BE2C (cell line): ENCODE data around the gene BCS1L. TPM values are rescaled to one million over a fixed set of nuclear protein-coding genes. Genes with fewer than 3 reads are reported as not detected.
A peak's percentile ranks its signal among the peaks of the same experiment; 100 is the strongest.

ENCODE experiments used
- DNase-seq: peaks from one replicate; pipeline ENCODE4 v3.0.0-alpha.2; 2020
- H3K27me3 ChIP-seq: fragments of 250-450 bp; sonication (Bioruptor Pico); 2 replicates; pipeline ENCODE4 v1.5.1; 2020; ENCODE audit warnings: mild to moderate bottlenecking
- H3K36me3 ChIP-seq: fragments of 250-450 bp; sonication (Bioruptor Pico); 2 replicates; pipeline ENCODE4 v1.5.1; 2020; ENCODE audit warnings: mild to moderate bottlenecking
- H3K4me1 ChIP-seq: fragments of 250-450 bp; sonication (Bioruptor Pico); 2 replicates; pipeline ENCODE4 v1.5.1; 2020
- H3K4me3 ChIP-seq: 2 replicates; pipeline ENCODE4 v1.5.1; 2011; ENCODE audit warnings: low read depth, low read length
- H3K9me3 ChIP-seq: fragments of 250-450 bp; sonication (Bioruptor Pico); 2 replicates; pipeline ENCODE4 v1.5.1; 2020
- CTCF ChIP-seq: IDR thresholded peaks from 2 replicates; pipeline ENCODE4 v1.5.1; 2012; ENCODE audit warnings: mild to moderate bottlenecking, low read depth, low read length
- polyA plus RNA-seq: library from polyadenylated mRNA; unstranded; fragments of >200 nt; gene quantifications from one replicate; pipeline ENCODE4 v1.2.1, GENCODE V29; 2012; ENCODE audit warnings: low read depth, missing spikeins; ENCODE audit not compliant: insufficient read length, insufficient read depth

Gene BCS1L
- 265 TPM for polyA plus RNA-seq

GRCh38 chr2:218659258-218659987, at the start of gene BCS1L, which contains the start of gene ZNF142:
TSS of gene BCS1L (plus strand) at chr2:218659683. CDS start at chr2:218660988, 1,305 bp downstream.
TSS of gene ZNF142 (minus strand) at chr2:218659623. CDS start at chr2:218656429, 3,194 bp downstream.
- H3K4me3 ChIP-seq, result peak within 1 kb of the TSS; percentile 99
- no peak for TF ChIP-seq CTCF
- H3K9me3 ChIP-seq, result no peaks in the 10 kb centered on the region
- peak; percentile 94 for DNase-seq
- peaks cover 61% of the 10 kb centered on the region for H3K36me3 ChIP-seq
- H3K27me3 ChIP-seq, result no peaks in the 10 kb centered on the region
- H3K4me1 ChIP-seq, result no peaks in the 10 kb centered on the region

GRCh38 chr2:218615868-218616315, 43.6 kb upstream of the BCS1L start:
- DNase-seq, result no peak
- Histone ChIP-seq H3K4me1 (no peaks in the 10 kb centered on the region), H3K36me3 (peaks cover 35% of the 10 kb centered on the region), H3K4me3 (no peak overlapping the region), H3K27me3 (no peaks in the 10 kb centered on the region), H3K9me3 (no peaks in the 10 kb centered on the region)
- TF ChIP-seq CTCF, result no peak

DNA sequence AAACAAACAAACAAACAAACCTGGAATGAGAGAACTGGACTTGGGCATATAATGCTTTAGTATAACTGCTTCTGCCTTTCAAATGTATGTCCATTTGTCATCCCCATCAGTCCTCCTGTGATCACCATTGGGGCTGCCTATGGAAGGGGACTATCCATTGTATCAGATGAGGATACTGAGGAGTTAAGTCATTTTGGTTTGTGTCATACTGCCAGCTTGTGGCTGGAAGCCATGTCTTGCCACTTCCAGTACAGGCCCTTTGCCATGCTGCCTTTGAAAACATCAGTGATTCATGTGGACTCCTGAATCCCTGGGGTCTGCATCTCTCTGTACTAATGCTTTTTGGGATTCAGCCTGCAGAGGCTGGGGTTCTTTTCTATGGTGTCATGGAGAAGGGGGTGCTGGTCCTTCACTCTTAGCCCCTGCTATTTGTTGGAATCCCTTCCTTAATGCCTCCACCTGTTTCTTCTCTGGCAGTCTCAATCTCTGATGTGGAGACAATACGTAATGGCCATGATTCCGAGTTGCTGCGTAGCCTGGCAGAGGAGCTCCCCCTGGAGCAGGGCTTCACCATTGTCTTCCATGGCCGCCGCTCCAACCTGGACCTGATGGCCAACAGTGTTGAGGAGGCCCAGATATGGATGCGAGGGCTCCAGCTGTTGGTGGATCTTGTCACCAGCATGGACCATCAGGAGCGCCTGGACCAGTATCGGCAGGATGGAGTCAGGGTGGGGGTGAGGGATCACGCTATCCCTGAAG, 41.2 kb upstream of the BCS1L start:
- Histone ChIP-seq H3K27me3 (no peaks in the 10 kb centered on the region), H3K36me3 (peaks cover 43% of the 10 kb centered on the region), H3K4me1 (no peaks in the 10 kb centered on the region), H3K9me3 (no peaks in the 10 kb centered on the region), H3K4me3 (no peak overlapping the region)
- DNase-seq, result peak; percentile 39
- TF ChIP-seq CTCF, result peak; percentile 65

DNA sequence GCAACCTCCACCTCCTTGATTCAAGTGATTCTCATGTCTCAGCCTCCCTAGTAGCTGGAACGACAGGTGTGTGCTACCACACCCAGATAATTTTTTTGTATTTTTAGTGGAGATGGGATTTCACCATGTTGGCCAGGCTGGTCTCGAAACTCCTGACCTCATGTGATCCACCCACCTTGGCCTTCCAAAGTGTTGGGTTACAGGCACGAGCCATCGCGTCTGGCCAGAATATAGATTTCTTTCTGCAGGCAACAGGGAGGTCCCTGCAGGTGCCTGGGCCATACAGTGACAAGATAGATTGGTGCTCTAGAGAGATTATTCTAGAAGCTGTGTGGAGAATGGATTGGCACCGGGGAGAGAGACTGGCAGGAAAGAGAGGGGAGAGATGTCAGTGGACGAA, 38.5 kb upstream of the BCS1L start:
- no peaks in the 10 kb centered on the region for H3K4me1 ChIP-seq
- no peak overlapping the region for H3K4me3 ChIP-seq
- no peaks in the 10 kb centered on the region for H3K27me3 ChIP-seq
- peaks cover 47% of the 10 kb centered on the region for H3K36me3 ChIP-seq
- TF ChIP-seq CTCF, result no peak
- no peak for DNase-seq
- no peaks in the 10 kb centered on the region for H3K9me3 ChIP-seq

DNA sequence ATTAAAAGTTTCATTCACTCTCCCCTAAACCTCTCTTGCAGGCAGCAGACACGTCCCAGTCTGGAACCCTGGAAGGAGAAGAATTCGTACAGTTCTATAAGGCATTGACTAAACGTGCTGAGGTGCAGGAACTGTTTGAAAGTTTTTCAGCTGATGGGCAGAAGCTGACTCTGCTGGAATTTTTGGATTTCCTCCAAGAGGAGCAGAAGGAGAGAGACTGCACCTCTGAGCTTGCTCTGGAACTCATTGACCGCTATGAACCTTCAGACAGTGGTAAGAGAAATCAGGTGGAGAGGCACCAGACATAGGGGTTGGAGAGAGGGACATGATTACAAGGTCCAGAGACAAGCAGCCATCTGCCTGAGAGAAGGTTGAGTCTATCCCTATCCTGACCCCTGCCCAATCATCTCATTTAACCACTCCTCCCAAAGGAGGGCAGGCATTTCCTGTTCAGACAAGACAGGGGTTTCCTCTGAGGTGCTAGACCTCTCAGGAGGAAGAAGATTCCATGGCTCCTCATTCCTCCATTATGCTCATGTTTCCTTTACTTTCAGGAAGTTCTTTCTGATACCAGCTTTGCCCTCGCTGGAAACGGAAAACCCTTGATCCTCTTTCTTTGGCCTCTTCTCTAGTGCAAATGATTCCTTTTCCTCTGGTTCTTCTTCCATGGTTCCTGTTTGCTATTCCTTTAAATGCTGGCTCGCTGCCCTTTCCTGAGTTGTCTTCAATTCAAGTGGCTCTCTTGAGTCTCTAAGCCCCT, 36.7 kb upstream of the BCS1L start:
- DNase-seq, result no peak
- Histone ChIP-seq H3K36me3 (peaks cover 47% of the 10 kb centered on the region), H3K9me3 (no peaks in the 10 kb centered on the region), H3K4me1 (no peaks in the 10 kb centered on the region), H3K4me3 (no peak overlapping the region), H3K27me3 (no peaks in the 10 kb centered on the region)
- TF ChIP-seq CTCF, result no peak
